GM12864 (cell line): ENCODE data around the gene MED7.

ENCODE experiments used
- DNase-seq: peaks from one replicate; pipeline ENCODE4 v3.0.0-alpha.2; 2011; ENCODE audit warnings: low read depth
- H3K4me3 ChIP-seq: 2 replicates; pipeline ENCODE4 v1.5.1; 2011; ENCODE audit warnings: mild to moderate bottlenecking, low read depth, low read length, control low read depth
- CTCF ChIP-seq: IDR thresholded peaks from 2 replicates; pipeline ENCODE4 v1.5.1; 2011; ENCODE audit warnings: low read depth, mild to moderate bottlenecking, moderate library complexity, low read length, control low read depth, inconsistent platforms; ENCODE audit errors: missing control alignments

The MED7 gene

GRCh38 chr5:157172403-157172802 is 29.7 kb upstream of the MED7 start:
- TF ChIP-seq CTCF: no peak
- DNase-seq: peak; percentile 89
- peak overlapping the region; percentile 28; the same call in 1 of the 2 replicates for H3K4me3 ChIP-seq

- no peak for DNase-seq
- no peak overlapping the region for H3K4me3 ChIP-seq
- no peak for TF ChIP-seq CTCF
These were observed 25.6 kb upstream of the MED7 start for GRCh38 chr5:157168286-157168685.

- no peak for DNase-seq
- H3K4me3 ChIP-seq: no peak overlapping the region
- no peak for TF ChIP-seq CTCF
These were observed 24.6 kb upstream of the MED7 start for GRCh38 chr5:157167214-157167621.

- no peak within 1 kb of the TSS for H3K4me3 ChIP-seq
- no peak for TF ChIP-seq CTCF
- no peak for DNase-seq
These were observed 23.8 kb upstream of the MED7 start, which contains the start of gene GARIN3 for GRCh38 chr5:157166214-157167213. Gene GARIN3 (minus strand): TSS chr5:157166264. CDS start chr5:157166168, 96 bp downstream.

- DNase-seq: no peak
- no peak overlapping the region for H3K4me3 ChIP-seq
These were observed 23.0 kb upstream of the MED7 start for GRCh38 chr5:157165668-157166067.

GRCh38 chr5:157165261-157165660 is 22.6 kb upstream of the MED7 start:
- no peak overlapping the region for H3K4me3 ChIP-seq
- TF ChIP-seq CTCF: no peak

More at GRCh38 chr5:157165668-157166067, 23.0 kb upstream of the MED7 start:
- TF ChIP-seq CTCF: no peak

More at GRCh38 chr5:157165261-157165660, 22.6 kb upstream of the MED7 start:
- no peak for DNase-seq
